Endothelial cell (in vitro differentiated cells): ENCODE data around the gene ZNF546. TPM values are rescaled to one million over a fixed set of nuclear protein-coding genes. Genes with fewer than 3 reads are reported as not detected.

Experiments used
- DNase-seq: peaks from one replicate; pipeline ENCODE4 v3.0.0; 2021; ENCODE audit warnings: low spot score
- H3K27ac Mint-ChIP-seq: one replicate; pipeline ENCODE4 v1.8.0; 2021; ENCODE audit warnings: mixed read lengths, inconsistent platforms; ENCODE audit not compliant: unreplicated experiment
- H3K27me3 Mint-ChIP-seq: one replicate; pipeline ENCODE4 v1.8.0; 2021; ENCODE audit warnings: mild to moderate bottlenecking, moderate library complexity, mixed read lengths, inconsistent platforms; ENCODE audit not compliant: unreplicated experiment
- H3K36me3 Mint-ChIP-seq: one replicate; pipeline ENCODE4 v1.8.0; 2021; ENCODE audit warnings: mild to moderate bottlenecking, low read depth, mixed read lengths, inconsistent platforms; ENCODE audit not compliant: unreplicated experiment
- H3K4me1 Mint-ChIP-seq: one replicate; pipeline ENCODE4 v1.8.0; 2021; ENCODE audit warnings: mild to moderate bottlenecking, mixed read lengths, inconsistent platforms; ENCODE audit not compliant: unreplicated experiment
- H3K4me3 Mint-ChIP-seq: one replicate; pipeline ENCODE4 v1.8.0; 2021; ENCODE audit warnings: mild to moderate bottlenecking, mixed read lengths, inconsistent platforms; ENCODE audit not compliant: unreplicated experiment
- H3K9me3 Mint-ChIP-seq: one replicate; pipeline ENCODE4 v1.8.0; 2021; ENCODE audit warnings: mixed read lengths, inconsistent platforms; ENCODE audit not compliant: unreplicated experiment
- total RNA-seq: library from RNA; stranded (reverse); fragmentation: NEBNext Ultra II Directional; extraction: Animal tissue kit (Norgen Biotek cat#: 25700); gene quantifications from one replicate; pipeline ENCODE4 v1.2.1, GENCODE V29; 2021; ENCODE audit not compliant: unreplicated experiment
- TF ChIP-seq, protein P1 (sequence below): fragments of 200-600 bp; sonication (generic); IDR thresholded peaks from one replicate; pipeline ENCODE4 v1.5.0; 2021; ENCODE audit warnings: antibody characterized with exemption; ENCODE audit not compliant: unreplicated experiment

The ZNF546 gene
- total RNA-seq, 1 donor from 2014 or later: 4.0 TPM

DNA sequence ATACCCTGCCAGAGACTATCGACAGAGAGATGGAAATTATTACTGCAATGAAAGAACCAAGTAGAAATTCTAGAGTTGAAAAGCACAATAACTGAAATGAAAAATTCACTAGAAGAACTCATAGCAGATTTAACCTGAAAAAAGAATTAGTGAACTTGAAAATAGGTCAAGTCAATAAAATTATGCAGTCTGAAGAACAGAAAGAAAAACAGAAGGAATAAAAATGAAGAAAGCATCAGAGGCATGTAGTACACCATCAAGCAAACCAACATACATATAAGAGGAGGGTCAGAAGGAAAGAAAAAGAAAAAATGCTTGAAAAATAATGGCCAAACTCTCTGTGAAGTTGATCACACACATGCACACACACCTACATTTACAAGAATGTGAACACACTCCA lies 62.8 kb downstream of the ZNF546 start:
- no peak for DNase-seq
- Mint-ChIP-seq H3K36me3 (peaks cover 6% of the 10 kb centered on the region), H3K9me3 (peaks cover 7% of the 10 kb centered on the region), H3K4me1 (peaks cover 16% of the 10 kb centered on the region), H3K27ac (no peak overlapping the region), H3K27me3 (peaks cover 7% of the 10 kb centered on the region), H3K4me3 (no peak overlapping the region)
- TF ChIP-seq, protein P1, sequence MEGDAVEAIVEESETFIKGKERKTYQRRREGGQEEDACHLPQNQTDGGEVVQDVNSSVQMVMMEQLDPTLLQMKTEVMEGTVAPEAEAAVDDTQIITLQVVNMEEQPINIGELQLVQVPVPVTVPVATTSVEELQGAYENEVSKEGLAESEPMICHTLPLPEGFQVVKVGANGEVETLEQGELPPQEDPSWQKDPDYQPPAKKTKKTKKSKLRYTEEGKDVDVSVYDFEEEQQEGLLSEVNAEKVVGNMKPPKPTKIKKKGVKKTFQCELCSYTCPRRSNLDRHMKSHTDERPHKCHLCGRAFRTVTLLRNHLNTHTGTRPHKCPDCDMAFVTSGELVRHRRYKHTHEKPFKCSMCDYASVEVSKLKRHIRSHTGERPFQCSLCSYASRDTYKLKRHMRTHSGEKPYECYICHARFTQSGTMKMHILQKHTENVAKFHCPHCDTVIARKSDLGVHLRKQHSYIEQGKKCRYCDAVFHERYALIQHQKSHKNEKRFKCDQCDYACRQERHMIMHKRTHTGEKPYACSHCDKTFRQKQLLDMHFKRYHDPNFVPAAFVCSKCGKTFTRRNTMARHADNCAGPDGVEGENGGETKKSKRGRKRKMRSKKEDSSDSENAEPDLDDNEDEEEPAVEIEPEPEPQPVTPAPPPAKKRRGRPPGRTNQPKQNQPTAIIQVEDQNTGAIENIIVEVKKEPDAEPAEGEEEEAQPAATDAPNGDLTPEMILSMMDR: no peak

DNA sequence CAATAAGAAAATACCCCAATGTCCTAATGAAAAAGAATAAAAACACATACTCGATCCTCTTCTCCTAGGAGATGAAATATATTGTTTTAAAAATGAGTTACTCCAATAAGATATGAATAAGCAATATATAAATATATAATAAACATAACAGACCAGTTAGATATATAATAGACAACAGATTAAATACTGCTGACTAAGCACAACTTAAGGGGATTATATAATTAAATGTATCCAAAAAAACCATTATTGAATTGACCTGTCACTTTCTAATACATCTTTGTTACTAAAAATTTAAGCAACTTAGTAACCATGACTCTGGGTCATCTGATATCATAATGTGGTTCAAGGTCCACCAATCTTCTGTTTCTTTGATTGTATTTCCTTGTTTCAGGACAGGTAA lies 73.2 kb downstream of the ZNF546 start:
- H3K4me3 Mint-ChIP-seq: no peak overlapping the region
- peaks cover 1% of the 10 kb centered on the region for H3K27me3 Mint-ChIP-seq
- H3K36me3 Mint-ChIP-seq: peaks cover 42% of the 10 kb centered on the region
- no peaks in the 10 kb centered on the region for H3K4me1 Mint-ChIP-seq
- TF ChIP-seq, protein P1: no peak
- DNase-seq: no peak
- H3K9me3 Mint-ChIP-seq: peaks cover 6% of the 10 kb centered on the region
- H3K27ac Mint-ChIP-seq: no peak overlapping the region

Other genes with a start within 250 kb of the ZNF546 start
- not detected for gene LEUTX, start 218.2 kb upstream of the ZNF546 start, total RNA-seq
- 29.5 TPM for gene DYRK1B, start 162.9 kb upstream of the ZNF546 start, total RNA-seq
- gene FBL, start 150.7 kb upstream of the ZNF546 start, total RNA-seq: 271 TPM
- gene FCGBP, start 62.4 kb upstream of the ZNF546 start, total RNA-seq: 1.8 TPM
- 101 TPM for gene PSMC4, start 25.9 kb upstream of the ZNF546 start, total RNA-seq
- 22.6 TPM for gene ZNF780B, start 59.2 kb downstream of the ZNF546 start, total RNA-seq
- 19.4 TPM for gene ZNF780A, start 93.9 kb downstream of the ZNF546 start, total RNA-seq
- gene MAP3K10, start 194.4 kb downstream of the ZNF546 start, total RNA-seq: 20.6 TPM
- gene TTC9B, start 221.3 kb downstream of the ZNF546 start, total RNA-seq: 1.1 TPM
- gene CCNP, start 229.6 kb downstream of the ZNF546 start, total RNA-seq: 0.18 TPM